ENCODE results near the gene WBP11.
A peak's percentile ranks its signal among the peaks of the same experiment; 100 is the strongest.
"Not testable (repeated sequence)": the region's sequence is repeated elsewhere in the genome, so short reads cannot be mapped to it uniquely, and the experiment has no call there.

The WBP11 gene

GRCh38 chr12:14771651-14772137 is 31.6 kb downstream of the WBP11 start:
- peak; percentile 67 for DNase-seq (ENCODE audit: low spot score)

GRCh38 chr12:14770496-14771461 is 32.5 kb downstream of the WBP11 start:
- DNase-seq (ENCODE audit: low spot score), result peak; percentile 98

GRCh38 chr12:14769969-14770495 is 33.2 kb downstream of the WBP11 start:
- DNase-seq (ENCODE audit: low spot score), result peak; percentile 88

- DNase-seq (ENCODE audit: low spot score), result no peak
Measured at GRCh38 chr12:14769466-14769968, 33.8 kb downstream of the WBP11 start.

- DNase-seq (ENCODE audit: low spot score), result peak; percentile 36
Measured at GRCh38 chr12:14768823-14769405, 34.4 kb downstream of the WBP11 start.

GRCh38 chr12:14767617-14768016 is 35.7 kb downstream of the WBP11 start:
- DNase-seq (ENCODE audit: low spot score), result no peak

GRCh38 chr12:14766649-14767215 is 36.5 kb downstream of the WBP11 start:
- DNase-seq (ENCODE audit: low spot score), result no peak

GRCh38 chr12:14766020-14766419 is 37.3 kb downstream of the WBP11 start:
- not testable (repeated sequence) for DNase-seq (ENCODE audit: low spot score)

GRCh38 chr12:14765398-14765797 is 37.9 kb downstream of the WBP11 start:
- no peak for DNase-seq (ENCODE audit: low spot score)

- DNase-seq (ENCODE audit: low spot score), result not testable (repeated sequence)
Measured at GRCh38 chr12:14759711-14760280, 43.5 kb downstream of the WBP11 start.

- no peak for DNase-seq (ENCODE audit: low spot score)
Measured at GRCh38 chr12:14756334-14757143, 46.7 kb downstream of the WBP11 start.

- DNase-seq (ENCODE audit: low spot score), result no peak
Measured at GRCh38 chr12:14751986-14752385, 51.3 kb downstream of the WBP11 start.

- no peak for DNase-seq (ENCODE audit: low spot score)
Measured at GRCh38 chr12:14743061-14743460, 60.2 kb downstream of the WBP11 start.

- no peak for DNase-seq (ENCODE audit: low spot score)
Measured at GRCh38 chr12:14741942-14742341, 61.3 kb downstream of the WBP11 start.

GRCh38 chr12:14741153-14741552 is 62.1 kb downstream of the WBP11 start:
- DNase-seq (ENCODE audit: low spot score), result no peak

- DNase-seq (ENCODE audit: low spot score), result not testable (repeated sequence)
Measured at GRCh38 chr12:14736441-14736840, 66.8 kb downstream of the WBP11 start.

Data from CD4-positive, alpha-beta T cell treated with Interleukin-2 at 100 ng/mL for 4 hours (primary cell).